Osteocyte (in vitro differentiated cells): ENCODE measurements around the gene TMEM232. TPM values are rescaled to one million over a fixed set of nuclear protein-coding genes. Genes with fewer than 3 reads are reported as not detected.
A peak's percentile ranks its signal among the peaks of the same experiment; 100 is the strongest.

Experiments
- DNase-seq: peaks from one replicate; pipeline ENCODE4 v3.0.0; 2021; ENCODE audit warnings: mixed read lengths; ENCODE audit not compliant: unreplicated experiment; ENCODE audit errors: extremely low spot score
- H3K27ac Mint-ChIP-seq: one replicate; pipeline ENCODE4 v1.8.0; 2021; ENCODE audit warnings: mild to moderate bottlenecking, mixed read lengths; ENCODE audit not compliant: unreplicated experiment
- H3K27me3 Mint-ChIP-seq: one replicate; pipeline ENCODE4 v1.8.0; 2021; ENCODE audit warnings: mixed read lengths; ENCODE audit not compliant: unreplicated experiment
- H3K36me3 Mint-ChIP-seq: one replicate; pipeline ENCODE4 v1.8.0; 2021; ENCODE audit warnings: mixed read lengths; ENCODE audit not compliant: unreplicated experiment
- H3K4me1 Mint-ChIP-seq: one replicate; pipeline ENCODE4 v1.8.0; 2021; ENCODE audit warnings: mixed read lengths; ENCODE audit not compliant: unreplicated experiment
- H3K4me3 Mint-ChIP-seq: one replicate; pipeline ENCODE4 v1.8.0; 2021; ENCODE audit warnings: mild to moderate bottlenecking, moderate library complexity, mixed read lengths; ENCODE audit not compliant: unreplicated experiment
- H3K9me3 Mint-ChIP-seq: one replicate; pipeline ENCODE4 v1.8.0; 2021; ENCODE audit warnings: mixed read lengths; ENCODE audit not compliant: unreplicated experiment
- CTCF ChIP-seq: fragments of 200-600 bp; sonication (generic); IDR thresholded peaks from 2 replicates; pipeline ENCODE4 v1.5.0; 2021; ENCODE audit warnings: antibody characterized with exemption, mild to moderate bottlenecking, moderate library complexity
- total RNA-seq: library from RNA; stranded (reverse); gene quantifications from 2 replicates; pipeline ENCODE4 v1.2.1, GENCODE V29; 2021

TMEM232 gene
- total RNA-seq, 1 donor from 2014 or later = 3.5 TPM

GRCh38 chr5:110594866-110595265 is 131.6 kb downstream of the TMEM232 start:
- no peaks in the 10 kb centered on the region for H3K36me3 Mint-ChIP-seq
- H3K4me3 Mint-ChIP-seq = no peak overlapping the region
- peaks cover 2% of the 10 kb centered on the region for H3K27me3 Mint-ChIP-seq
- H3K27ac Mint-ChIP-seq = no peak overlapping the region
- TF ChIP-seq CTCF = no peak
- no peaks in the 10 kb centered on the region for H3K4me1 Mint-ChIP-seq
- DNase-seq = no peak
- peaks cover 16% of the 10 kb centered on the region for H3K9me3 Mint-ChIP-seq

- Mint-ChIP-seq H3K4me1 (peaks cover 8% of the 10 kb centered on the region), H3K4me3 (no peak overlapping the region), H3K27ac (no peak overlapping the region), H3K9me3 (peaks cover 5% of the 10 kb centered on the region), H3K27me3 (no peaks in the 10 kb centered on the region), H3K36me3 (no peaks in the 10 kb centered on the region)
- peak; percentile 57 for TF ChIP-seq CTCF
- no peak for DNase-seq
Observed at GRCh38 chr5:110590187-110590586, 136.3 kb downstream of the TMEM232 start.

GRCh38 chr5:110588286-110588980 is 138.0 kb downstream of the TMEM232 start:
- Mint-ChIP-seq H3K4me3 (no peak overlapping the region), H3K36me3 (no peaks in the 10 kb centered on the region), H3K27ac (peak overlapping the region; percentile 8), H3K27me3 (no peaks in the 10 kb centered on the region), H3K9me3 (no peaks in the 10 kb centered on the region), H3K4me1 (peaks cover 13% of the 10 kb centered on the region)
- TF ChIP-seq CTCF = no peak
- no peak for DNase-seq

GRCh38 chr5:110580625-110581024 is 145.8 kb downstream of the TMEM232 start:
- TF ChIP-seq CTCF = no peak
- no peak for DNase-seq
- Mint-ChIP-seq H3K4me1 (peaks cover 4% of the 10 kb centered on the region), H3K27me3 (no peaks in the 10 kb centered on the region), H3K36me3 (peaks cover 3% of the 10 kb centered on the region), H3K9me3 (peaks cover 13% of the 10 kb centered on the region), H3K27ac (no peak overlapping the region), H3K4me3 (no peak overlapping the region)

- no peak overlapping the region for H3K4me3 Mint-ChIP-seq
Observed at GRCh38 chr5:110572729-110573128, 153.7 kb downstream of the TMEM232 start.

More at GRCh38 chr5:110572729-110573128, 153.7 kb downstream of the TMEM232 start:
- Mint-ChIP-seq H3K9me3 (no peaks in the 10 kb centered on the region), H3K27me3 (no peaks in the 10 kb centered on the region), H3K36me3 (peaks cover under 1% of the 10 kb centered on the region), H3K27ac (no peak overlapping the region), H3K4me1 (peaks cover 4% of the 10 kb centered on the region)
- TF ChIP-seq CTCF = no peak
- no peak for DNase-seq
